ENCODE data around the gene DEGS2. TPM values are rescaled to one million over a fixed set of nuclear protein-coding genes. Genes with fewer than 3 reads are reported as not detected.
"Not testable (repeated sequence)": the region's sequence is repeated elsewhere in the genome, so short reads cannot be mapped to it uniquely, and the experiment has no call there.

Gene DEGS2
- total RNA-seq, result 51.5 TPM

- ATAC-seq, result peak; percentile 66
Measured at GRCh38 chr14:100159094-100159864, at the start of gene DEGS2. Gene DEGS2 (minus strand): TSS chr14:100159645. CDS start chr14:100159587, 58 bp downstream.

- ATAC-seq, result not testable (repeated sequence)
Measured at GRCh38 chr14:100208136-100208535, 48.7 kb upstream of the DEGS2 start.

- not testable (repeated sequence) for ATAC-seq
Measured at GRCh38 chr14:100207588-100207987, 48.1 kb upstream of the DEGS2 start.

- ATAC-seq, result not testable (repeated sequence)
Measured at GRCh38 chr14:100204835-100205167, 45.4 kb upstream of the DEGS2 start.

- ATAC-seq, result no peak
Measured at GRCh38 chr14:100203962-100204834, 44.8 kb upstream of the DEGS2 start.

GRCh38 chr14:100203146-100203545, 43.7 kb upstream of the DEGS2 start:
- ATAC-seq, result no peak

GRCh38 chr14:100202712-100203111, 43.3 kb upstream of the DEGS2 start:
- no peak for ATAC-seq

GRCh38 chr14:100201701-100202100, 42.3 kb upstream of the DEGS2 start:
- ATAC-seq, result peak; percentile 12

GRCh38 chr14:100200311-100200710, 40.9 kb upstream of the DEGS2 start:
- ATAC-seq, result no peak

GRCh38 chr14:100199240-100199860, 39.9 kb upstream of the DEGS2 start:
- ATAC-seq, result peak; percentile 41

GRCh38 chr14:100193417-100194357, 34.2 kb upstream of the DEGS2 start:
- ATAC-seq, result no peak

GRCh38 chr14:100192672-100193416, 33.4 kb upstream of the DEGS2 start:
- peak; percentile 100 for ATAC-seq

GRCh38 chr14:100192250-100192671, 32.8 kb upstream of the DEGS2 start:
- peak; percentile 0 for ATAC-seq

GRCh38 chr14:100191584-100192249, 32.3 kb upstream of the DEGS2 start:
- no peak for ATAC-seq

- ATAC-seq, result no peak
Measured at GRCh38 chr14:100190126-100190525, 30.7 kb upstream of the DEGS2 start.

GRCh38 chr14:100188392-100189030, 29.1 kb upstream of the DEGS2 start:
- ATAC-seq, result no peak

GRCh38 chr14:100187247-100187833, 27.9 kb upstream of the DEGS2 start:
- peak; percentile 50 for ATAC-seq

- ATAC-seq, result not testable (repeated sequence)
Measured at GRCh38 chr14:100181876-100182551, 22.6 kb upstream of the DEGS2 start.

GRCh38 chr14:100180671-100181070, 21.2 kb upstream of the DEGS2 start:
- ATAC-seq, result not testable (repeated sequence)
